Panc1 (cell line): ENCODE data around the gene USP28. TPM values are rescaled to one million over a fixed set of nuclear protein-coding genes. Genes with fewer than 3 reads are reported as not detected.

Experiments
- ATAC-seq: fragments of 200-7000 bp; cut with Tn5 transposase; 2 replicates; pipeline ENCODE4 v1.9.1; 2020; ENCODE audit warnings: mild to moderate bottlenecking, moderate library complexity
- BruUV-seq: library from RNA; stranded (reverse); fragments of 400-500 nt; replicated peaks from 2 replicates; lab custom pipeline; 2021; lab: Mats Ljungman, UMichigan
- CTCF ChIA-PET: fragments of 300-600 bp; sonication (Branson Sonifier 250); formaldehyde crosslinking; loops from one replicate; lab custom pipeline; 2022; ENCODE audit warnings: antibody characterized with exemption; lab: Charles Lee
- POLR2A ChIA-PET: fragments of 300-600 bp; sonication (Branson Sonifier 250); formaldehyde crosslinking; loops from one replicate; lab custom pipeline; 2022; ENCODE audit warnings: antibody characterized with exemption; lab: Charles Lee
- DNase-seq: peaks from one replicate; pipeline ENCODE4 v3.0.0-alpha.2; 2010; ENCODE audit warnings: low read depth, low spot score
- H3K27ac ChIP-seq: 2 replicates; pipeline ENCODE4 v1.5.1; 2011; ENCODE audit warnings: mild to moderate bottlenecking, low read length, inconsistent platforms
- H3K27me3 ChIP-seq: fragments of 200-500 bp; sonication (Bioruptor generic); 2 replicates; pipeline ENCODE4 v1.6.0; 2014; ENCODE audit warnings: low read length, inconsistent platforms; ENCODE audit not compliant: control insufficient read depth, insufficient read depth
- H3K36me3 ChIP-seq: fragments of 200-500 bp; sonication (Bioruptor generic); 2 replicates; pipeline ENCODE4 v1.5.1; 2014; ENCODE audit warnings: inconsistent platforms, mild to moderate bottlenecking, low read length, moderate library complexity; ENCODE audit not compliant: control insufficient read depth, insufficient read depth
- H3K4me1 ChIP-seq: 2 replicates; pipeline ENCODE4 v1.5.1; 2011; ENCODE audit warnings: inconsistent platforms, mild to moderate bottlenecking, low read length, moderate library complexity; ENCODE audit not compliant: control insufficient read depth, insufficient read depth
- H3K4me3 ChIP-seq, 2 experiments: 2 replicates each; pipeline ENCODE4 v1.5.1; 2011 to 2012; ENCODE audit warnings: low read depth in 2 of 2, low read length in 2 of 2, mild to moderate bottlenecking in 2 of 2, inconsistent platforms in 1 of 2, moderate library complexity in 1 of 2
- H3K9me3 ChIP-seq: fragments of 200-500 bp; sonication (Bioruptor generic); 2 replicates; pipeline ENCODE4 v1.5.1; 2014; ENCODE audit warnings: low read depth, mild to moderate bottlenecking, inconsistent platforms, low read length, moderate library complexity; ENCODE audit not compliant: control insufficient read depth, insufficient read depth
- POLR2AphosphoS5 ChIP-seq: IDR thresholded peaks from 2 replicates; pipeline ENCODE4 v1.6.1; 2012; ENCODE audit warnings: mild to moderate bottlenecking, low read depth, low read length, moderate library complexity
- SIN3A ChIP-seq: IDR thresholded peaks from 2 replicates; pipeline ENCODE4 v1.6.1; 2012; ENCODE audit warnings: low read depth, mild to moderate bottlenecking, low read length, moderate library complexity, borderline replicate concordance; ENCODE audit not compliant: insufficient read depth
- TCF7L2 ChIP-seq: IDR thresholded peaks from 2 replicates; pipeline ENCODE4 v1.6.1; 2011; ENCODE audit warnings: mild to moderate bottlenecking, low read depth, low read length, inconsistent platforms
- in situ Hi-C: cut with HindIII; loops from 2 replicates; pipeline ENCODE4 v1.10.0; 2016; ENCODE audit warnings: low sequenced_read_pairs, low pct_unique_long_range_greater_than_20kb
- intact Hi-C: fragments of 100-400 bp; cut with micrococcal nuclease; formaldehyde crosslinking; loops from one replicate; pipeline ENCODE4 v1.10.0; 2022; ENCODE audit not compliant: unreplicated experiment
- total RNA-seq: library from RNA; stranded (reverse); gene quantifications from one replicate; pipeline ENCODE4 v1.2.1, GENCODE V29; 2021; ENCODE audit not compliant: unreplicated experiment
- TF ChIP-seq, protein P1 (sequence below), 2 experiments: IDR thresholded peaks; 2 replicates each; pipeline ENCODE4 v1.6.1; 2011 to 2012; ENCODE audit warnings: low read depth in 2 of 2, control low read depth in 1 of 2, low read length in 1 of 2, mild to moderate bottlenecking in 1 of 2, moderate library complexity in 1 of 2; ENCODE audit not compliant: insufficient read depth in 1 of 2
- TF ChIP-seq, protein P2 (sequence below): fragments of 450-650 bp; IDR thresholded peaks from 2 replicates; pipeline ENCODE4 v1.5.1; 2017; ENCODE audit warnings: mild to moderate bottlenecking

The USP28 gene
- total RNA-seq, 1 experiment from 2014 or later, result 52.3 TPM

DNA sequence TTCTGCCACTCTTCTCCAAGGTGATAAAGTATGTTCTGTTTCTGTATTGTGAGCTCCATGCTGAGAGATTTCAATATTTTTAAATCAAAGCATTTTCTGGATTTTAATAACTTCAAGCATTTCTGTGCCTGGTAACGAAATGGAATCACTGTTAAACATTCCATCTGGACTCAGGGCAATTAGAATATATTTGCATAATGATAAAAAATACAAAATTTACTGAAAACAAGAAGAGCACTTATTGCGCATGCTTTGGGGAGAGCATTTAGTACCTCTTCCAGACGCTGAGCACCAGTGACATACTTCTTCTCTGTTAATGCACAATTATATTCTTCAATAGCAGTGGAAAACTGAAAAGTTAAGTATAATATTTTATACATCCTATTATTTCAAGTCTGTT, 115.1 kb downstream of the USP28 start:
- Histone ChIP-seq H3K27me3 (no peaks in the 10 kb centered on the region), H3K36me3 (peaks cover 10% of the 10 kb centered on the region), H3K4me3 (no peak overlapping the region), H3K4me1 (no peaks in the 10 kb centered on the region), H3K27ac (no peak overlapping the region), H3K9me3 (no peaks in the 10 kb centered on the region)
- intact Hi-C loops, result no loop called here
- ChIA-PET CTCF (no interaction called here), POLR2A (no interaction called here)
- in situ Hi-C loops, result no loop called here
- no TSS peak for BruUV-seq
- TF ChIP-seq TCF7L2 (no peak), POLR2AphosphoS5 (no peak), SIN3A (no peak)
- TF ChIP-seq, protein P1, sequence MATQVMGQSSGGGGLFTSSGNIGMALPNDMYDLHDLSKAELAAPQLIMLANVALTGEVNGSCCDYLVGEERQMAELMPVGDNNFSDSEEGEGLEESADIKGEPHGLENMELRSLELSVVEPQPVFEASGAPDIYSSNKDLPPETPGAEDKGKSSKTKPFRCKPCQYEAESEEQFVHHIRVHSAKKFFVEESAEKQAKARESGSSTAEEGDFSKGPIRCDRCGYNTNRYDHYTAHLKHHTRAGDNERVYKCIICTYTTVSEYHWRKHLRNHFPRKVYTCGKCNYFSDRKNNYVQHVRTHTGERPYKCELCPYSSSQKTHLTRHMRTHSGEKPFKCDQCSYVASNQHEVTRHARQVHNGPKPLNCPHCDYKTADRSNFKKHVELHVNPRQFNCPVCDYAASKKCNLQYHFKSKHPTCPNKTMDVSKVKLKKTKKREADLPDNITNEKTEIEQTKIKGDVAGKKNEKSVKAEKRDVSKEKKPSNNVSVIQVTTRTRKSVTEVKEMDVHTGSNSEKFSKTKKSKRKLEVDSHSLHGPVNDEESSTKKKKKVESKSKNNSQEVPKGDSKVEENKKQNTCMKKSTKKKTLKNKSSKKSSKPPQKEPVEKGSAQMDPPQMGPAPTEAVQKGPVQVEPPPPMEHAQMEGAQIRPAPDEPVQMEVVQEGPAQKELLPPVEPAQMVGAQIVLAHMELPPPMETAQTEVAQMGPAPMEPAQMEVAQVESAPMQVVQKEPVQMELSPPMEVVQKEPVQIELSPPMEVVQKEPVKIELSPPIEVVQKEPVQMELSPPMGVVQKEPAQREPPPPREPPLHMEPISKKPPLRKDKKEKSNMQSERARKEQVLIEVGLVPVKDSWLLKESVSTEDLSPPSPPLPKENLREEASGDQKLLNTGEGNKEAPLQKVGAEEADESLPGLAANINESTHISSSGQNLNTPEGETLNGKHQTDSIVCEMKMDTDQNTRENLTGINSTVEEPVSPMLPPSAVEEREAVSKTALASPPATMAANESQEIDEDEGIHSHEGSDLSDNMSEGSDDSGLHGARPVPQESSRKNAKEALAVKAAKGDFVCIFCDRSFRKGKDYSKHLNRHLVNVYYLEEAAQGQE (IDR thresholded peaks at IDR 0.05; ENCODE audit: insufficient read depth in 1 of 2, low read depth in 2 of 2, low read length in 1 of 2), result no peak
- TF ChIP-seq, protein P2, sequence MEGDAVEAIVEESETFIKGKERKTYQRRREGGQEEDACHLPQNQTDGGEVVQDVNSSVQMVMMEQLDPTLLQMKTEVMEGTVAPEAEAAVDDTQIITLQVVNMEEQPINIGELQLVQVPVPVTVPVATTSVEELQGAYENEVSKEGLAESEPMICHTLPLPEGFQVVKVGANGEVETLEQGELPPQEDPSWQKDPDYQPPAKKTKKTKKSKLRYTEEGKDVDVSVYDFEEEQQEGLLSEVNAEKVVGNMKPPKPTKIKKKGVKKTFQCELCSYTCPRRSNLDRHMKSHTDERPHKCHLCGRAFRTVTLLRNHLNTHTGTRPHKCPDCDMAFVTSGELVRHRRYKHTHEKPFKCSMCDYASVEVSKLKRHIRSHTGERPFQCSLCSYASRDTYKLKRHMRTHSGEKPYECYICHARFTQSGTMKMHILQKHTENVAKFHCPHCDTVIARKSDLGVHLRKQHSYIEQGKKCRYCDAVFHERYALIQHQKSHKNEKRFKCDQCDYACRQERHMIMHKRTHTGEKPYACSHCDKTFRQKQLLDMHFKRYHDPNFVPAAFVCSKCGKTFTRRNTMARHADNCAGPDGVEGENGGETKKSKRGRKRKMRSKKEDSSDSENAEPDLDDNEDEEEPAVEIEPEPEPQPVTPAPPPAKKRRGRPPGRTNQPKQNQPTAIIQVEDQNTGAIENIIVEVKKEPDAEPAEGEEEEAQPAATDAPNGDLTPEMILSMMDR, result no peak
- DNase-seq (no peak), ATAC-seq (no peak)

DNA sequence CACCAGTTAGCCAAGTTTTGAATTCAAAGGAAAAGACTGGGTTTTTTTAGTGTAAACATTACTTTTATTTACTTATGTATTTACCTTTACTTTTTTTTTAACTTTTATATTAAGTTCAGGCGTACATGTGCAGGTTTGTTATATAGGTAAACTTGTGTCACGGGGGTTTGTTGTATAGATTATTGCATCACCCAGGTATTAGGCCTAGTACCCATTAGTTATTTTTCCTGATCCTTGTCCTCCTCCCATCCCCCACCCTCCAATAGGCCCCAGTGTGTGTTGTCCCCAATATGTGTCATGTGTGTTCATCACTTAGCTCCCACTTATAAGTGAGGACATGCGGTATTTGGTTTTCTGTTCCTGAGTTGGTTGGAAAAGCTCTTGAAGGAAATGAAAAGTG, 122.4 kb downstream of the USP28 start:
- ChIA-PET CTCF (no interaction called here), POLR2A (no interaction called here)
- H3K27ac ChIP-seq, result no peak overlapping the region
- no peaks in the 10 kb centered on the region for H3K4me1 ChIP-seq
- in situ Hi-C loops (no loop called here), intact Hi-C loops (no loop called here)
- no peak for ATAC-seq
- no peaks in the 10 kb centered on the region for H3K27me3 ChIP-seq
- no peak for DNase-seq
- TF ChIP-seq, protein P1 (IDR thresholded peaks at IDR 0.05; ENCODE audit: insufficient read depth in 1 of 2, low read depth in 2 of 2, low read length in 1 of 2), result no peak
- TF ChIP-seq POLR2AphosphoS5, result no peak
- TF ChIP-seq, protein P2, result no peak
- no peak for TF ChIP-seq TCF7L2
- H3K36me3 ChIP-seq, result peaks cover 5% of the 10 kb centered on the region; the same call in 1 of the 2 replicates
- no peak overlapping the region for H3K4me3 ChIP-seq
- H3K9me3 ChIP-seq, result no peaks in the 10 kb centered on the region
- no TSS peak for BruUV-seq

Other genes starting within 250 kb of the USP28 start
- gene TMPRSS5, start 169.3 kb downstream of the USP28 start, total RNA-seq, result 0.85 TPM
- 31.5 TPM for gene ZW10, start 101.9 kb downstream of the USP28 start, total RNA-seq
- not detected for gene CLDN25, start 95.8 kb downstream of the USP28 start, total RNA-seq
- gene HTR3B, start 29.2 kb upstream of the USP28 start, total RNA-seq, result not detected
- 0.21 TPM for gene HTR3A, start 99.5 kb upstream of the USP28 start, total RNA-seq
- 0.21 TPM for gene ZBTB16, start 184.1 kb upstream of the USP28 start, total RNA-seq